Colonic mucosa (tissue), 4 donors: ENCODE data around the gene HCN3. TPM values are rescaled to one million over a fixed set of nuclear protein-coding genes. Genes with fewer than 3 reads are reported as not detected.
"Not testable (repeated sequence)": the region's sequence is repeated elsewhere in the genome, so short reads cannot be mapped to it uniquely, and the experiment has no call there.

ENCODE experiments used
- DNase-seq: peaks from one replicate; pipeline ENCODE4 v3.0.0-alpha.2; 2020
- H3K27ac ChIP-seq: fragments of 200-600 bp; one replicate; pipeline ENCODE4 v1.8.0; 2021
- H3K27me3 ChIP-seq: fragments of 200-600 bp; one replicate; pipeline ENCODE4 v1.8.0; 2021
- H3K36me3 ChIP-seq: fragments of 200-600 bp; one replicate; pipeline ENCODE4 v1.8.0; 2021
- H3K4me1 ChIP-seq: fragments of 200-600 bp; one replicate; pipeline ENCODE4 v1.8.0; 2021; ENCODE audit warnings: mild to moderate bottlenecking
- H3K4me3 ChIP-seq: fragments of 200-600 bp; one replicate; pipeline ENCODE4 v1.8.0; 2021
- H3K9ac ChIP-seq, 2 donors: one replicate each; pipeline ENCODE4 v1.7.0; 2013; ENCODE audit warnings: control low read depth in 2 of 2, low read depth in 2 of 2, low read length in 2 of 2
- H3K9me3 ChIP-seq: fragments of 200-600 bp; one replicate; pipeline ENCODE4 v1.8.0; 2021
- intact Hi-C: fragments of 100-400 bp; cut with DNase I; formaldehyde crosslinking; loops from one replicate; pipeline ENCODE4 v1.14.1; 2022
- total RNA-seq, 2 donors: library from RNA; stranded (reverse); fragmentation: NEBNext Ultra II Directional in 1 of 2; extraction: Animal tissue kit (Norgen Biotek cat#: 25700) in 1 of 2; gene quantifications; one replicate each; pipeline ENCODE4 v1.2.1, GENCODE V29; 2021
- TF ChIP-seq, protein P1 (sequence below): fragments of 200-600 bp; IDR thresholded peaks from one replicate; pipeline ENCODE4 v1.8.0; 2022; ENCODE audit warnings: antibody characterized with exemption, mild to moderate bottlenecking
- donor health status: healthy.
- donor health status: DM: no; HTN: no; CAD: no.
- donor health status: DM: no; HTN: no; CAD: no.

The HCN3 gene
- total RNA-seq, 2 donors from 2014 or later: 12.4 to 12.8 TPM

GRCh38 chr1:155241069-155241679 lies 36.1 kb upstream of the HCN3 start:
- Histone ChIP-seq H3K9ac (peak overlapping the region in 1 of 2 donors; percentile 55), H3K9me3 (no peaks in the 10 kb centered on the region), H3K27me3 (no peaks in the 10 kb centered on the region), H3K36me3 (no peaks in the 10 kb centered on the region), H3K27ac (peak overlapping the region; percentile 91), H3K4me1 (peaks cover 4% of the 10 kb centered on the region), H3K4me3 (peak overlapping the region; percentile 34)
- peak; percentile 90 for DNase-seq
- intact Hi-C loops: no loop called here
- TF ChIP-seq, protein P1, sequence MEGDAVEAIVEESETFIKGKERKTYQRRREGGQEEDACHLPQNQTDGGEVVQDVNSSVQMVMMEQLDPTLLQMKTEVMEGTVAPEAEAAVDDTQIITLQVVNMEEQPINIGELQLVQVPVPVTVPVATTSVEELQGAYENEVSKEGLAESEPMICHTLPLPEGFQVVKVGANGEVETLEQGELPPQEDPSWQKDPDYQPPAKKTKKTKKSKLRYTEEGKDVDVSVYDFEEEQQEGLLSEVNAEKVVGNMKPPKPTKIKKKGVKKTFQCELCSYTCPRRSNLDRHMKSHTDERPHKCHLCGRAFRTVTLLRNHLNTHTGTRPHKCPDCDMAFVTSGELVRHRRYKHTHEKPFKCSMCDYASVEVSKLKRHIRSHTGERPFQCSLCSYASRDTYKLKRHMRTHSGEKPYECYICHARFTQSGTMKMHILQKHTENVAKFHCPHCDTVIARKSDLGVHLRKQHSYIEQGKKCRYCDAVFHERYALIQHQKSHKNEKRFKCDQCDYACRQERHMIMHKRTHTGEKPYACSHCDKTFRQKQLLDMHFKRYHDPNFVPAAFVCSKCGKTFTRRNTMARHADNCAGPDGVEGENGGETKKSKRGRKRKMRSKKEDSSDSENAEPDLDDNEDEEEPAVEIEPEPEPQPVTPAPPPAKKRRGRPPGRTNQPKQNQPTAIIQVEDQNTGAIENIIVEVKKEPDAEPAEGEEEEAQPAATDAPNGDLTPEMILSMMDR: no peak

DNA sequence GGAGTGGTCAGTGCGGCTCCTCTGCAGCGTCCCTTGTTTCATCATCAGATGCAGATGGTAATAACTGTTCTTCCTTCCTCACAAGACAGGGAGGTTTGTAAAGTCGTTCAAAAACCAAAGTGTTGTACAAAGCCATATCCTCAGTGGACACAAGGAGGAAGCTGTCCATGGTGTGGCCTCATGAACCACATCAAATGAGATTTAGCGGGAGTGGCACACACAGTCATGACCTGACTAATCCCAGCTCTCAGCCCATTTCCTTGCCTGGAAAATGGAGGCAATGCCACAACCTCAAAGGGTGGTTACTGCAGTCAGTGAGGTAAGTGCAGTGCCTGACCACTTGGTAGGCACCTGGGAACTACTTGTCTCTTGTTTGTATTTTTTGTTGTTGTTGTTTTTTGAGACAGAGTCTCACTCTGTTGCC lies 35.4 kb upstream of the HCN3 start:
- Histone ChIP-seq H3K9ac (peak overlapping the region in 1 of 2 donors; percentile 55), H3K27ac (peak overlapping the region; percentile 91), H3K4me3 (no peak overlapping the region), H3K4me1 (peaks cover 4% of the 10 kb centered on the region), H3K27me3 (no peaks in the 10 kb centered on the region), H3K36me3 (no peaks in the 10 kb centered on the region), H3K9me3 (no peaks in the 10 kb centered on the region)
- no peak for DNase-seq
- TF ChIP-seq, protein P1: no peak
- intact Hi-C loops: no loop called here

DNA sequence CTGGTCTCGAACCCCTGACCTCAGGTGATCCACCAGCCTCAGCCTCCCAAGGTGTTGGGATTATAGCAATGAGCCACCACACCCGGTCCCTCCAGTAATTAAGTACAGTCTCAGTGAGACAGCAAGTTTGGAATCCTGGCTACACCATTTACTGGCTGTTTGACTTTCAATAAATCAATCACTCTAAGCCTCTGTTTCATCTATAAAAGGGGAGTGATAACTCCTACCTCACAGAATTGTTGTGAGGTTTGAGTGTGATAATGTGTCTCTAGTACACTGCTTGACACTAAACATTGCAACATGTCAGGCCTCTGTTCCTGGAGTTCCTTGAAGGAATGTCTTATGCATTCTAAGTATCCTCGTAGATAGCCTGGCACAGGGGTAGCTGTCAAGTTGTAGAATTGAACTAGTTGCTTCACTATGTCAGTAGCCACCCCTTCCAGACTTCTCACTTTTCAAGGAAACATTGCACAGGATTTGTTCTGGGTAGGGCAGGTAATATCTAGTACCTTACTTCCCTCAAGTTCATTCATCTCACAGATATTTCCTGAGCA lies 34.4 kb upstream of the HCN3 start:
- Histone ChIP-seq H3K36me3 (no peaks in the 10 kb centered on the region), H3K4me3 (no peak overlapping the region), H3K27me3 (no peaks in the 10 kb centered on the region), H3K9ac (peak overlapping the region in 1 of 2 donors; percentile 22), H3K4me1 (peaks cover 4% of the 10 kb centered on the region), H3K27ac (peak overlapping the region; percentile 91), H3K9me3 (no peaks in the 10 kb centered on the region)
- TF ChIP-seq, protein P1: no peak
- DNase-seq: no peak
- intact Hi-C loops: no loop called here

- Histone ChIP-seq H3K9me3 (no peaks in the 10 kb centered on the region), H3K9ac (peak overlapping the region; percentile 81 to 91), H3K4me3 (peak overlapping the region; percentile 49), H3K4me1 (peaks cover 4% of the 10 kb centered on the region), H3K36me3 (no peaks in the 10 kb centered on the region), H3K27ac (peak overlapping the region; percentile 91), H3K27me3 (no peaks in the 10 kb centered on the region)
- intact Hi-C loops: no loop called here
- TF ChIP-seq, protein P1: peak; percentile 16
- DNase-seq: peak; percentile 98
Measured at GRCh38 chr1:155244368-155245162, 32.7 kb upstream of the HCN3 start.

DNA sequence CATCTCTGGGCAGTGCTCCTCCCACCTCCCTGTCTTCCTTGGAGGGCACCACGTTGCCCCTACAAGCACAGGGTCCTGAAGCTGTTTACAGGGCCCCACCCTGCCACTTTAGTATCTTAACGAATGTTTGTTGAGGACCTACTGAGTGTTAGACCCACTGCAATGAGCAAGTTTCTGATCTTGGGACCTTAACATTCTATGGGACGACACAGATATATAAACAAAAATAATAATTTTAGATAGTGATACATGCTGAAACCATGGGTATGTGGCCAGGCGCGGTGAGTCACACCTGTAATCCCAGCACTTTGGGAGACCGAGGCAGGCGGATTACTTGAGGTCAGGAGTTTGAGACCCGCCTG lies 32.1 kb upstream of the HCN3 start:
- intact Hi-C loops: no loop called here
- Histone ChIP-seq H3K27me3 (no peaks in the 10 kb centered on the region), H3K4me1 (peaks cover 4% of the 10 kb centered on the region), H3K9ac (peak overlapping the region; percentile 81 to 91), H3K27ac (peak overlapping the region; percentile 91), H3K9me3 (no peaks in the 10 kb centered on the region), H3K36me3 (no peaks in the 10 kb centered on the region), H3K4me3 (peak overlapping the region; percentile 49)
- DNase-seq: no peak
- TF ChIP-seq, protein P1: no peak

DNA sequence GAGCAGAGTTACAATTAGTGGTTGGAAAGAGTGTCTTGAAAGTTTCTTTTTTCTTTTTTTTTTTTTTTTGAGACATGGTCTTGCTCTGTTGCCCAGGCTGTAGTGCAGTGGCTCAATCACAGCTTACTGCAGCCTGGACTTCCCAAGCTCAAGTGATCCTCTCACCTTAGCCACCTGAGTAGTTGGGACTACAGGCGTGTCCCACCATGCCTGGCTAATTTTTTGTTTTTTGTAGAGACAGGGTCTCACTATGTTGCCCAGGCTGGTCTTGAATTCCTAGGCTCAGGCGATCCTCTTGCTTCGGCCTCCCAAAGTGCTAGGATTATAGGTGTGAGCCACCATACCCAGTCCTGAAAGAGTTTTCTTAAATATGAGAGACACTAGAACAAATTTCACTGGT lies 30.5 kb upstream of the HCN3 start:
- H3K9ac ChIP-seq, H3K27ac ChIP-seq, DNase-seq, H3K27me3 ChIP-seq, intact Hi-C loops, H3K4me3 ChIP-seq, H3K4me1 ChIP-seq, H3K36me3 ChIP-seq, H3K9me3 ChIP-seq: not testable (repeated sequence)
